AG04450 (cell line): Measurements from ENCODE around the gene IL9. TPM values are rescaled to one million over a fixed set of nuclear protein-coding genes. Genes with fewer than 3 reads are reported as not detected.
A peak's percentile ranks its signal among the peaks of the same experiment; 100 is the strongest.

Source experiments
- CTCF ChIA-PET: fragments of 300-600, 350-600 bp; formaldehyde crosslinking; extraction: SDS; loops from one replicate; lab custom pipeline; 2022; ENCODE audit warnings: antibody characterized with exemption, inconsistent platforms; lab: Charles Lee
- POLR2A ChIA-PET: fragments of 350-600 bp; formaldehyde crosslinking; extraction: SDS; loops from one replicate; lab custom pipeline; 2021; ENCODE audit warnings: antibody characterized with exemption, inconsistent platforms; lab: Yijun Ruan, JAX
- DNase-seq: peaks from one replicate; pipeline ENCODE4 v3.0.0-alpha.2; 2011; ENCODE audit warnings: low read depth, low spot score
- H3K27ac ChIP-seq: one replicate; pipeline ENCODE4 v1.5.1; 2012; ENCODE audit warnings: low read depth, low read length, control low read depth
- H3K27me3 ChIP-seq: one replicate; pipeline ENCODE4 v1.6.0; 2012; ENCODE audit warnings: low read length; ENCODE audit not compliant: control insufficient read depth, insufficient read depth
- H3K4me3 ChIP-seq: 2 replicates; pipeline ENCODE4 v1.5.1; 2011; ENCODE audit warnings: mild to moderate bottlenecking, low read depth, low read length, control low read depth
- H3K9me3 ChIP-seq: 2 replicates; pipeline ENCODE4 v1.5.1; 2012; ENCODE audit warnings: low read length; ENCODE audit not compliant: control insufficient read depth, insufficient read depth
- CTCF ChIP-seq: IDR thresholded peaks from 2 replicates; pipeline ENCODE4 v1.5.1; 2011; ENCODE audit warnings: low read depth, low read length, control low read depth, inconsistent platforms
- polyA plus RNA-seq: library from polyadenylated mRNA; depleted of rRNA; stranded (reverse); fragments of >200 nt; gene quantifications from 2 replicates; pipeline ENCODE4 v1.2.3, GENCODE V29; 2011

Gene IL9
- polyA plus RNA-seq, 1 experiment = not detected

DNA sequence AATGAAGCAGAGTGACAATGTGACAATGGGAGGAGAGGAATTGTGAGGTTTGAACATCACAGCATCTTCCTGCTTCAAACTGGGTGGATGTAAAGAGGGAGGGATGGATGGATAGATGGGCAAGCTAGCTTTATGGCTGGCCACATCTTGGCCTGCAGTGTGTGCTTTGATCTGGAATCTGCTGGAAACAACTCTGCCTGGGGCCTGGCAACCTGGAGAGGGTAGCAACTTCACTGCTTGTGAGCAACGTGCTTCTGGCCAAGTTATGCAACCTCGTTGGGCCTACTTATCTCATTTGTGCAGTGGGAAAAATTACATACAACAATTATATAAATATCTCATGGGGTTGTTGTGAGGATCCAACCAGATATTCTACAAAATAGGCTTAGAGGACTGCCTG lies 5.3 kb downstream of the IL9 start:
- peaks cover 6% of the 10 kb centered on the region for H3K27me3 ChIP-seq
- no peaks in the 10 kb centered on the region for H3K9me3 ChIP-seq
- CTCF ChIA-PET = interaction anchor here (2.0 to 5.9 kb wide), 6 partner anchors 24 to 322 kb away, joined by 6 to 108 read pairs (median 24); no protein-coding TSS in a partner anchor
- no peak for TF ChIP-seq CTCF
- no peak overlapping the region for H3K27ac ChIP-seq
- no peak overlapping the region for H3K4me3 ChIP-seq
- POLR2A ChIA-PET = interaction anchor here (1.1 kb wide), 1 partner anchor 168 kb away, joined by 3 read pairs; no protein-coding TSS in a partner anchor
- no peak for DNase-seq

DNA sequence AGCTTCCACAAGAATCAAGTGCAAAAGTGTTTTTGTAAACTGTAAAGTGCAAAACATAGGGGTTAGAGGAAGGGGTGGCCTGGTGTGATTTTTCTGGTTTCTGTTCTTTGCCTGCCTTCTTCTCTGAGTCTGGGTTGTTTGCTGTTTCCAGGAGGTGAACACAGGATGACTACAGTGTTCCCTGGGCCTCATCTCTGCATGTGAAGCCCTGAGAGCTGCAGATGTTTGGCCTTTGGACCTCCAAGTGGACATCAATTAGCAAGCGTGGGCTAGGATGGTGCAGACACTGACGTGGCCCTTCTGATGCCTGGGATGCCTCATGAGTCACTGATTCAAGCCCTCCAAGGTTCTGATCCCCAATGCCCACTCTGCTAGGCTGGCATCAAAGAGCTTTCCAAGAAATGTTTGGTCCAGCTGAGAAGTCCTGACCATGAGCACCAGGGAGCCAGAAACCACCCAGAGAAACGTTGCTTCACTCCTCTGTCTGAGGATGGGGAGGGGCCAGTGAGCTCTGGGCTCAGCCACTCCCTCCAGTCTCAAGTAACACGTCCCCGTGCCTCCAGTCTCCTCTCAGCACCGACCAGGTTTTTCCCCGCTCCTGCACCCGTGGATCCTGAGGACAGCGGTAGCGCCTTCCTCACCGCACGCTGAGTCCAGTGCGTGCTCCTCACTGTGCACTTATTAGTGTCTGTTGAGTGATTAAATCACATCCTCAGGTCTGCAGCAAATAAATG lies 7.6 kb downstream of the IL9 start:
- DNase-seq = no peak
- ChIA-PET POLR2A (no interaction called here), CTCF (interaction anchor here (0.6 to 5.9 kb wide), 21 partner anchors 53 to 361 kb away, joined by 3 to 108 read pairs (median 4); no protein-coding TSS in a partner anchor)
- no peak overlapping the region for H3K27ac ChIP-seq
- no peak for TF ChIP-seq CTCF
- H3K27me3 ChIP-seq = peaks cover 18% of the 10 kb centered on the region
- H3K4me3 ChIP-seq = no peak overlapping the region
- H3K9me3 ChIP-seq = no peaks in the 10 kb centered on the region

GRCh38 chr5:135887447-135887864 lies 8.2 kb downstream of the IL9 start:
- Histone ChIP-seq H3K27me3 (peaks cover 15% of the 10 kb centered on the region), H3K4me3 (no peak overlapping the region), H3K27ac (no peak overlapping the region), H3K9me3 (no peaks in the 10 kb centered on the region)
- TF ChIP-seq CTCF = peak; percentile 88
- CTCF ChIA-PET = interaction anchor here (0.6 to 5.9 kb wide), 14 partner anchors 54 to 329 kb away, joined by 3 to 108 read pairs (median 4); no protein-coding TSS in a partner anchor
- DNase-seq = peak; percentile 39
- POLR2A ChIA-PET = no interaction called here

GRCh38 chr5:135886136-135886535 lies 9.5 kb downstream of the IL9 start:
- no peak for TF ChIP-seq CTCF
- Histone ChIP-seq H3K27me3 (peaks cover 19% of the 10 kb centered on the region), H3K27ac (no peak overlapping the region), H3K4me3 (no peak overlapping the region), H3K9me3 (no peaks in the 10 kb centered on the region)
- DNase-seq = no peak
- POLR2A ChIA-PET = no interaction called here
- CTCF ChIA-PET = interaction anchor here (0.6 to 1.6 kb wide), 11 partner anchors 35 to 363 kb away, joined by 3 to 11 read pairs (median 5); no protein-coding TSS in a partner anchor

- peaks cover 19% of the 10 kb centered on the region for H3K27me3 ChIP-seq
- H3K4me3 ChIP-seq = no peak overlapping the region
- POLR2A ChIA-PET = no interaction called here
- H3K9me3 ChIP-seq = no peaks in the 10 kb centered on the region
- CTCF ChIA-PET = no interaction called here
- no peak for DNase-seq
- TF ChIP-seq CTCF = no peak
- H3K27ac ChIP-seq = no peak overlapping the region
These were observed 10.6 kb downstream of the IL9 start for GRCh38 chr5:135885031-135885430.
